Type B pancreatic cell (in vitro differentiated cells): ENCODE measurements around the gene MUC6. TPM values are rescaled to one million over a fixed set of nuclear protein-coding genes. Genes with fewer than 3 reads are reported as not detected.

ENCODE experiments used
- DNase-seq: peaks from one replicate; pipeline ENCODE4 v3.0.0; 2021; ENCODE audit warnings: mixed read lengths; ENCODE audit not compliant: unreplicated experiment; ENCODE audit errors: extremely low spot score
- H3K27ac Mint-ChIP-seq: 2 replicates; pipeline ENCODE4 v1.8.0; 2021; ENCODE audit warnings: mild to moderate bottlenecking, mixed read lengths
- H3K27me3 Mint-ChIP-seq: 2 replicates; pipeline ENCODE4 v1.8.0; 2021; ENCODE audit warnings: mixed read lengths
- H3K36me3 Mint-ChIP-seq: 2 replicates; pipeline ENCODE4 v1.8.0; 2021; ENCODE audit warnings: mixed read lengths
- H3K4me1 Mint-ChIP-seq: one replicate; pipeline ENCODE4 v1.8.0; 2021; ENCODE audit warnings: mixed read lengths; ENCODE audit not compliant: unreplicated experiment
- H3K4me3 Mint-ChIP-seq: 2 replicates; pipeline ENCODE4 v1.8.0; 2021; ENCODE audit warnings: mild to moderate bottlenecking, mixed read lengths
- H3K9me3 Mint-ChIP-seq: 2 replicates; pipeline ENCODE4 v1.8.0; 2021; ENCODE audit warnings: mixed read lengths
- total RNA-seq: library from RNA; stranded (reverse); gene quantifications from 2 replicates; pipeline ENCODE4 v1.2.1, GENCODE V29; 2021; ENCODE audit warnings: low replicate concordance
- TF ChIP-seq, protein P1 (sequence below): fragments of 200-600 bp; sonication (generic); conservative IDR thresholded peaks from 2 replicates; pipeline ENCODE4 v1.5.0; 2021; ENCODE audit warnings: antibody characterized with exemption, mild to moderate bottlenecking

Gene MUC6
- total RNA-seq, 1 donor from 2014 or later, result 0.46 TPM

DNA sequence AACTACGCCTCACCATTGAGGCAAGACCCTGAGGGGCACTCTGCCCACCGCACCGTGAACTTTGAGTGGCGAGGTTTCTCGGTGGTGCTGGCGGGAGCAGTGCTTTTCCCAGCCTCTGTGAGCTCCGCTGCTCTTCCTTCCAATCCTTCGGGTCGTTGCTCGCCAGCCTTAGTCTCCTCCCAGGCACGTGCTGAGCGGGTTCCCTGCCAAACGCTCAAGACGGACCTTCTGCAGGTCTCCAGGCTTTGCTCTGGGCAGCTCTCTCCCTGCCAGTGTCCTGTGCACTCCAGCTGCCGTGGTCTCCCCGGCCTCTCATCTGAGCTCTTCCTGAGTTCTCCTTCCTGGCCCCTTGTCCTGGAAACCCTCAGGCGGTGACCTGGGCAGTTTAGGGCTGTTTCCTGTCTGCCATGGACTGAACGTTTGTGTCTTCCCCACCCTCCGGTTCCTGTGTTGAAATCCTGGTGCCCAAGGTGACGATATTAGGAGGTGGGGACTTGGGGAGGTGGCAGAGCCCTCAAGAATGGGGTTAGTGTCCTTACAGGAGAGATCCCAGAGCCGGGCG is 11.2 kb upstream of the MUC6 start:
- H3K27ac Mint-ChIP-seq, result no peak overlapping the region

DNA sequence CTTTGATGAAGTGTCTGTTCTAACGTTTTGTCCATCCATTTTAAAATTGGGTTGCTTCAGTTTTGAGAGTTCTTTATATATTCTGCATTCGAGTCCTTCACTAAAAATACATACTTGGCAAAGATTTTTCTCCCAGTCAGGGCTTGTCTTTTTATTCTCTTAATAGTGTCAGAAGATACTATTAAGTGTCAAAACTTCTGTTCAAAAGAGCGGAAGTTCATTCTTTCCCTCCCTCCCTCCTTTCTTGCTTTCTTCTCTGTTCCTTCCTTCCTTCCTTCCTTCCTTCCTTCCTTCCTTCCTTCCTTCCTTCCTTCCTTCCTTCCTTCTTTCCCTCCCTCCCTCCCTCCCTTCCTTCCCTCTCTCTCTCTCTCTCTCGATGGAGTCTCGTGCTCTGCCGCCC is 7.6 kb upstream of the MUC6 start:
- Mint-ChIP-seq H3K27me3 (peaks cover 10% of the 10 kb centered on the region), H3K36me3 (no peaks in the 10 kb centered on the region), H3K4me1 (no peaks in the 10 kb centered on the region), H3K27ac (no peak overlapping the region), H3K4me3 (no peak overlapping the region), H3K9me3 (no peaks in the 10 kb centered on the region)
- no peak for DNase-seq
- TF ChIP-seq, protein P1, sequence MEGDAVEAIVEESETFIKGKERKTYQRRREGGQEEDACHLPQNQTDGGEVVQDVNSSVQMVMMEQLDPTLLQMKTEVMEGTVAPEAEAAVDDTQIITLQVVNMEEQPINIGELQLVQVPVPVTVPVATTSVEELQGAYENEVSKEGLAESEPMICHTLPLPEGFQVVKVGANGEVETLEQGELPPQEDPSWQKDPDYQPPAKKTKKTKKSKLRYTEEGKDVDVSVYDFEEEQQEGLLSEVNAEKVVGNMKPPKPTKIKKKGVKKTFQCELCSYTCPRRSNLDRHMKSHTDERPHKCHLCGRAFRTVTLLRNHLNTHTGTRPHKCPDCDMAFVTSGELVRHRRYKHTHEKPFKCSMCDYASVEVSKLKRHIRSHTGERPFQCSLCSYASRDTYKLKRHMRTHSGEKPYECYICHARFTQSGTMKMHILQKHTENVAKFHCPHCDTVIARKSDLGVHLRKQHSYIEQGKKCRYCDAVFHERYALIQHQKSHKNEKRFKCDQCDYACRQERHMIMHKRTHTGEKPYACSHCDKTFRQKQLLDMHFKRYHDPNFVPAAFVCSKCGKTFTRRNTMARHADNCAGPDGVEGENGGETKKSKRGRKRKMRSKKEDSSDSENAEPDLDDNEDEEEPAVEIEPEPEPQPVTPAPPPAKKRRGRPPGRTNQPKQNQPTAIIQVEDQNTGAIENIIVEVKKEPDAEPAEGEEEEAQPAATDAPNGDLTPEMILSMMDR, result no peak

More for the DNA sequence above, 11.2 kb upstream of the MUC6 start:
- TF ChIP-seq, protein P1, result no peak
- DNase-seq, result no peak
- Mint-ChIP-seq H3K4me1 (peaks cover 4% of the 10 kb centered on the region), H3K4me3 (no peak overlapping the region), H3K27me3 (peaks cover 10% of the 10 kb centered on the region), H3K9me3 (no peaks in the 10 kb centered on the region), H3K36me3 (no peaks in the 10 kb centered on the region)

GRCh38 chr11:1043563-1044096 is 7.1 kb upstream of the MUC6 start:
- Mint-ChIP-seq H3K4me1 (no peaks in the 10 kb centered on the region), H3K36me3 (no peaks in the 10 kb centered on the region), H3K4me3 (no peak overlapping the region), H3K27me3 (peaks cover 12% of the 10 kb centered on the region), H3K27ac (no peak overlapping the region), H3K9me3 (no peaks in the 10 kb centered on the region)
- no peak for DNase-seq
- TF ChIP-seq, protein P1, result no peak

- TF ChIP-seq, protein P1, result no peak
- no peaks in the 10 kb centered on the region for H3K4me1 Mint-ChIP-seq
- no peak for DNase-seq
- H3K36me3 Mint-ChIP-seq, result no peaks in the 10 kb centered on the region
- H3K27ac Mint-ChIP-seq, result no peak overlapping the region
- H3K9me3 Mint-ChIP-seq, result no peaks in the 10 kb centered on the region
- no peak overlapping the region for H3K4me3 Mint-ChIP-seq
- peaks cover 12% of the 10 kb centered on the region for H3K27me3 Mint-ChIP-seq
Measured at GRCh38 chr11:1042626-1043562, 6.4 kb upstream of the MUC6 start.

GRCh38 chr11:1041936-1042608 is 5.6 kb upstream of the MUC6 start:
- H3K9me3 Mint-ChIP-seq, result no peaks in the 10 kb centered on the region
- H3K27me3 Mint-ChIP-seq, result peaks cover 9% of the 10 kb centered on the region
- H3K27ac Mint-ChIP-seq, result no peak overlapping the region
- H3K4me1 Mint-ChIP-seq, result no peaks in the 10 kb centered on the region
- DNase-seq, result no peak
- TF ChIP-seq, protein P1, result no peak
- no peak overlapping the region for H3K4me3 Mint-ChIP-seq
- no peaks in the 10 kb centered on the region for H3K36me3 Mint-ChIP-seq
